AG04449 (cell line): ENCODE results near the gene KCNK2.
A peak's percentile ranks its signal among the peaks of the same experiment; 100 is the strongest.

ENCODE experiments used
- CTCF ChIA-PET: fragments of 350-600 bp; formaldehyde crosslinking; extraction: SDS; loops from one replicate; lab custom pipeline; 2021; ENCODE audit warnings: antibody characterized with exemption; lab: Yijun Ruan, JAX
- POLR2A ChIA-PET: fragments of 400-600, 350-600 bp; formaldehyde crosslinking; extraction: SDS; loops from one replicate; lab custom pipeline; 2020; ENCODE audit warnings: antibody characterized with exemption, inconsistent platforms; lab: Yijun Ruan, JAX
- DNase-seq: peaks from one replicate; pipeline ENCODE4 v3.0.0-alpha.2; 2010; ENCODE audit warnings: low read depth, low spot score
- H3K4me3 ChIP-seq: 2 replicates; pipeline ENCODE4 v1.5.1; 2011; ENCODE audit warnings: low read depth, mild to moderate bottlenecking, control low read depth, low read length
- CTCF ChIP-seq: IDR thresholded peaks from one replicate; pipeline ENCODE4 v1.5.1; 2011; ENCODE audit warnings: mild to moderate bottlenecking, moderate library complexity, low read length, control low read depth, inconsistent platforms; ENCODE audit not compliant: insufficient read depth; ENCODE audit errors: missing control alignments

The KCNK2 gene

GRCh38 chr1:215083383-215083961 lies 935 bp downstream of the KCNK2 start:
- peak overlapping the region; percentile 74 for H3K4me3 ChIP-seq
- no peak for TF ChIP-seq CTCF
- CTCF ChIA-PET, result interaction anchor here (0.9 to 2.3 kb wide), 6 partner anchors 20 to 456 kb away, joined by 3 to 7 read pairs (median 4); no protein-coding TSS in a partner anchor
- POLR2A ChIA-PET, result interaction anchor here (1.3 to 2.0 kb wide), 2 partner anchors 11 to 274 kb away, joined by 4 to 5 read pairs; no protein-coding TSS in a partner anchor
- no peak for DNase-seq

- ChIA-PET POLR2A (interaction anchor here (2.0 kb wide), 1 partner anchor 12 kb away, joined by 5 read pairs; no protein-coding TSS in a partner anchor), CTCF (interaction anchor here (0.7 to 2.3 kb wide), 6 partner anchors 13 to 457 kb away, joined by 3 to 7 read pairs (median 4); no protein-coding TSS in a partner anchor)
- TF ChIP-seq CTCF, result no peak
- no peak for DNase-seq
- H3K4me3 ChIP-seq, result no peak overlapping the region
Measured at GRCh38 chr1:215084621-215085020, 2.1 kb downstream of the KCNK2 start.

- CTCF ChIA-PET, result no interaction called here
Measured at GRCh38 chr1:215087603-215088002, 5.1 kb downstream of the KCNK2 start.

GRCh38 chr1:215094381-215094780 lies 11.8 kb downstream of the KCNK2 start:
- TF ChIP-seq CTCF, result no peak
- POLR2A ChIA-PET, result no interaction called here
- no peak for DNase-seq
- no peak overlapping the region for H3K4me3 ChIP-seq
- CTCF ChIA-PET, result no interaction called here

More at GRCh38 chr1:215087603-215088002, 5.1 kb downstream of the KCNK2 start:
- no peak for DNase-seq
- no peak overlapping the region for H3K4me3 ChIP-seq
- TF ChIP-seq CTCF, result no peak
- POLR2A ChIA-PET, result no interaction called here

- no peak overlapping the region for H3K4me3 ChIP-seq
- TF ChIP-seq CTCF, result no peak
- DNase-seq, result no peak
- CTCF ChIA-PET, result interaction anchor here (0.7 kb wide), 1 partner anchor 435 kb away, joined by 3 read pairs; no protein-coding TSS in a partner anchor
- POLR2A ChIA-PET, result no interaction called here
Measured at GRCh38 chr1:215095524-215095923, 13.0 kb downstream of the KCNK2 start.

GRCh38 chr1:215101511-215101910 lies 19.0 kb downstream of the KCNK2 start:
- TF ChIP-seq CTCF, result no peak
- POLR2A ChIA-PET, result no interaction called here
- CTCF ChIA-PET, result no interaction called here
- no peak overlapping the region for H3K4me3 ChIP-seq
- no peak for DNase-seq
